MM.1S (cell line): ENCODE measurements around the gene CST1.
"Not testable (repeated sequence)": the region's sequence is repeated elsewhere in the genome, so short reads cannot be mapped to it uniquely, and the experiment has no call there.

Experiments used
- DNase-seq: peaks from one replicate; pipeline ENCODE4 v3.0.0-alpha.2; 2015
- H2AFZ ChIP-seq: fragments of 300-600 bp; sonication (generic); 2 replicates; pipeline ENCODE4 v1.6.0; 2016; ENCODE audit warnings: antibody characterized with exemption, low read length
- H3F3A ChIP-seq: fragments of 300-600 bp; sonication (generic); 2 replicates; pipeline ENCODE4 v1.6.1; 2016; ENCODE audit warnings: mild to moderate bottlenecking, antibody characterized with exemption, low read length, moderate library complexity, mixed read lengths; ENCODE audit not compliant: insufficient read depth
- H3K27ac ChIP-seq: fragments of 300-600 bp; sonication (generic); 2 replicates; pipeline ENCODE4 v1.5.1; 2016; ENCODE audit warnings: mild to moderate bottlenecking, low read length
- H3K27me3 ChIP-seq: fragments of 300-600 bp; sonication (generic); replicated peaks from 2 replicates; pipeline ENCODE4 v1.6.0; 2016; ENCODE audit warnings: low read length; ENCODE audit not compliant: insufficient read depth
- H3K36me3 ChIP-seq: fragments of 300-600 bp; sonication (generic); replicated peaks from 2 replicates; pipeline ENCODE4 v1.6.1; 2016; ENCODE audit warnings: mild to moderate bottlenecking, low read length, mixed read lengths; ENCODE audit not compliant: insufficient read depth
- H3K4me1 ChIP-seq: fragments of 300-600 bp; sonication (generic); 2 replicates; pipeline ENCODE4 v1.6.1; 2016; ENCODE audit warnings: low read length, mixed read lengths
- H3K4me2 ChIP-seq: fragments of 300-600 bp; sonication (generic); 2 replicates; pipeline ENCODE4 v1.6.0; 2016; ENCODE audit warnings: low read depth, low read length
- H3K4me3 ChIP-seq: fragments of 300-600 bp; sonication (generic); 2 replicates; pipeline ENCODE4 v1.5.1; 2016; ENCODE audit warnings: low read length, mixed read lengths
- H3K79me2 ChIP-seq: fragments of 300-600 bp; sonication (generic); 2 replicates; pipeline ENCODE4 v1.6.1; 2016; ENCODE audit warnings: mixed run types, low read length, mixed read lengths
- H3K9ac ChIP-seq: fragments of 300-600 bp; sonication (generic); 2 replicates; pipeline ENCODE4 v1.6.1; 2016; ENCODE audit warnings: low read length, mixed read lengths
- H3K9me2 ChIP-seq: fragments of 300-600 bp; sonication (generic); replicated peaks from 2 replicates; pipeline ENCODE4 v1.6.1; 2016; ENCODE audit warnings: mild to moderate bottlenecking, low read length, mixed read lengths; ENCODE audit not compliant: insufficient read depth
- H3K9me3 ChIP-seq: fragments of 300-600 bp; sonication (generic); replicated peaks from 2 replicates; pipeline ENCODE4 v1.6.1; 2016; ENCODE audit warnings: mild to moderate bottlenecking, low read length, mixed read lengths; ENCODE audit not compliant: insufficient read depth
- H4K20me1 ChIP-seq: fragments of 300-600 bp; sonication (generic); 2 replicates; pipeline ENCODE4 v1.6.1; 2016; ENCODE audit warnings: mild to moderate bottlenecking, low read length, moderate library complexity, mixed read lengths; ENCODE audit not compliant: insufficient read depth
- EZH2 ChIP-seq: fragments of 300-600 bp; sonication (generic); optimal IDR thresholded peaks from 2 replicates; pipeline ENCODE3; 2017; ENCODE audit warnings: low read depth, mild to moderate bottlenecking, antibody characterized with exemption, low read length, mixed read lengths
- EZH2phosphoT487 ChIP-seq: fragments of 300-600 bp; sonication (generic); IDR thresholded peaks from 2 replicates; pipeline ENCODE4 v1.6.1; 2018; ENCODE audit warnings: antibody characterized with exemption, low read length
- TF ChIP-seq, protein P1 (sequence below): fragments of 300-600 bp; sonication (generic); IDR thresholded peaks from 2 replicates; pipeline ENCODE4 v1.5.1; 2016; ENCODE audit warnings: antibody characterized with exemption, low read length, mixed read lengths

Gene CST1

DNA sequence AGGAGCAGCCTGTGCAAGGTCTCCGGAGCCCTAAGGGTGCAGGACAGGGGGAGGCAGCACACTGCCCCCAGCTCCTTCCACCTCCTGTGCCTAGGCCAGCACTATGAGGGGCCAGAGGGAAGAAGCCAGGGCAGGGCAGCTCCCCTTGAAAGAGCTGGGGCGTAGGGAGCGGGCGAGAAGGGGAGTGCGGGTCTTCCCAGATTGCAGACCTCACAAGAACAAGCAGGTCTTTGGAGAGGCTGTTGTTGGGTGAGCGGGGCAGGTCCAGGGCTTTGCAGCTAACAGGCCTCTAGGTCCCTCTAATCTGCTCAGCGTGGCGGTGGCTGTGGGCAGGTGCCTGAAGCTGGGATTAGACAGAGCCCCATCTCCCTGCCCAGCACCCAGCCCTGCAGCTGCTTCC, 22.4 kb upstream of the CST1 start:
- Histone ChIP-seq H3F3A (no peaks in the 10 kb centered on the region), H3K4me2 (no peak overlapping the region), H3K4me3 (no peak overlapping the region), H3K27ac (no peak overlapping the region), H3K79me2 (no peaks in the 10 kb centered on the region), H3K9me3 (no peaks in the 10 kb centered on the region), H3K9ac (no peak overlapping the region), H3K9me2 (no peaks in the 10 kb centered on the region), H3K4me1 (no peaks in the 10 kb centered on the region), H2AFZ (no peak overlapping the region), H4K20me1 (no peaks in the 10 kb centered on the region), H3K36me3 (no peaks in the 10 kb centered on the region), H3K27me3 (no peaks in the 10 kb centered on the region)
- TF ChIP-seq, protein P1, sequence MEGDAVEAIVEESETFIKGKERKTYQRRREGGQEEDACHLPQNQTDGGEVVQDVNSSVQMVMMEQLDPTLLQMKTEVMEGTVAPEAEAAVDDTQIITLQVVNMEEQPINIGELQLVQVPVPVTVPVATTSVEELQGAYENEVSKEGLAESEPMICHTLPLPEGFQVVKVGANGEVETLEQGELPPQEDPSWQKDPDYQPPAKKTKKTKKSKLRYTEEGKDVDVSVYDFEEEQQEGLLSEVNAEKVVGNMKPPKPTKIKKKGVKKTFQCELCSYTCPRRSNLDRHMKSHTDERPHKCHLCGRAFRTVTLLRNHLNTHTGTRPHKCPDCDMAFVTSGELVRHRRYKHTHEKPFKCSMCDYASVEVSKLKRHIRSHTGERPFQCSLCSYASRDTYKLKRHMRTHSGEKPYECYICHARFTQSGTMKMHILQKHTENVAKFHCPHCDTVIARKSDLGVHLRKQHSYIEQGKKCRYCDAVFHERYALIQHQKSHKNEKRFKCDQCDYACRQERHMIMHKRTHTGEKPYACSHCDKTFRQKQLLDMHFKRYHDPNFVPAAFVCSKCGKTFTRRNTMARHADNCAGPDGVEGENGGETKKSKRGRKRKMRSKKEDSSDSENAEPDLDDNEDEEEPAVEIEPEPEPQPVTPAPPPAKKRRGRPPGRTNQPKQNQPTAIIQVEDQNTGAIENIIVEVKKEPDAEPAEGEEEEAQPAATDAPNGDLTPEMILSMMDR, result no peak
- TF ChIP-seq EZH2 (no peak), EZH2phosphoT487 (no peak)
- DNase-seq, result no peak

DNA sequence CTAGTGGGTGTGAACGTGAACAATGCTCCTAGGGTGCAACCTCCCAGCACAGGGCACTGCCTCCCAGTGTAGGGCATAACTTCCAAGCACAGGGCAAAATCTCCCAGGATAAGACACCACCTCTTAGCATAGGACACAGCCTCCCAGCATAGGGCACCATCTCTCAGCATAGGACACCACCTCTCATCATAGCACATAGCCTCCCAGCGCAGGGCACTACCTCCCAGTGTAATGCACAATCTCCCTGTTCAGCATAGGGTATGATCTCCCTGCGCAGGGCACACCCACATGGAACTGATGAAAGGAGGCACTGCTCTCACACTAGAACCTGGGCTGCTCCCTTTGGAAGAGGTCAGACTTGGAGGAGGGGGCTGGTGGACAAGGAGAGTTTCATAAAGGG, 21.3 kb upstream of the CST1 start:
- Histone ChIP-seq H3F3A (no peaks in the 10 kb centered on the region), H3K4me2 (no peak overlapping the region), H3K79me2 (no peaks in the 10 kb centered on the region), H3K9me3 (no peaks in the 10 kb centered on the region), H3K9me2 (no peaks in the 10 kb centered on the region), H4K20me1 (no peaks in the 10 kb centered on the region), H3K36me3 (no peaks in the 10 kb centered on the region), H3K27ac (no peak overlapping the region), H2AFZ (no peak overlapping the region), H3K4me1 (no peaks in the 10 kb centered on the region), H3K9ac (no peak overlapping the region), H3K27me3 (no peaks in the 10 kb centered on the region), H3K4me3 (no peak overlapping the region)
- TF ChIP-seq EZH2 (no peak), EZH2phosphoT487 (no peak)
- TF ChIP-seq, protein P1, result no peak
- no peak for DNase-seq

- Histone ChIP-seq H3K9me2 (no peaks in the 10 kb centered on the region), H3K27me3 (no peaks in the 10 kb centered on the region), H3K9me3 (no peaks in the 10 kb centered on the region), H3K36me3 (no peaks in the 10 kb centered on the region), H3K79me2 (no peaks in the 10 kb centered on the region), H3K9ac (no peak overlapping the region), H3K4me3 (no peak overlapping the region), H2AFZ (no peak overlapping the region), H3F3A (no peaks in the 10 kb centered on the region), H3K4me2 (no peak overlapping the region), H4K20me1 (no peaks in the 10 kb centered on the region), H3K27ac (no peak overlapping the region), H3K4me1 (no peaks in the 10 kb centered on the region)
- DNase-seq, result no peak
- TF ChIP-seq EZH2phosphoT487, result no peak
- TF ChIP-seq, protein P1, result no peak
- no peak for TF ChIP-seq EZH2
Measured at GRCh38 chr20:23770384-23770783, 19.6 kb upstream of the CST1 start.

DNA sequence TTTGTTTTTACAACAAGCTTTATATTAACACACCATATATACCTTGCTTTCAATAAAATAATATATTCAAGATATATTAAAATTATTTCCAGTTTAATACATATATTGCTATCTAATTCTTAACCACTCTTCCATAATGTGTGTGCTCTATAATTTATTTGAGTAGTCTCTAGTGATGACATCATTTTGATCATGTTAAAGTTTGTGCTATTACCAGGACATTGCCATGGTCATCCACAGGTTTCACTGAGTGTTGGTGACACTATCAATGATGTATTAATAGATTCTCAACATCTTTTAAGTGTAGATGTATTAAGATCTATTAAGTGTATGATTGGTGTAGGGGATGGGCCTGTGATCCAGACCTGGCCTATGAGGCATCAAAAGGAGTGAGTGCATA, 17.8 kb upstream of the CST1 start:
- H3K79me2 ChIP-seq, DNase-seq, H3K27me3 ChIP-seq, H3K27ac ChIP-seq, H3K9me3 ChIP-seq, H4K20me1 ChIP-seq, H3K9ac ChIP-seq, H3K4me3 ChIP-seq, H3K36me3 ChIP-seq, H2AFZ ChIP-seq, H3F3A ChIP-seq, H3K4me2 ChIP-seq, H3K9me2 ChIP-seq, H3K4me1 ChIP-seq: not testable (repeated sequence)
